Measurements from ENCODE around the gene ZNF367. TPM values are rescaled to one million over a fixed set of nuclear protein-coding genes. Genes with fewer than 3 reads are reported as not detected.
"Not testable (repeated sequence)": the region's sequence is repeated elsewhere in the genome, so short reads cannot be mapped to it uniquely, and the experiment has no call there.

Gene ZNF367
- total RNA-seq, 2 donors from 2014 or later = 4.7 to 6.9 TPM

DNA sequence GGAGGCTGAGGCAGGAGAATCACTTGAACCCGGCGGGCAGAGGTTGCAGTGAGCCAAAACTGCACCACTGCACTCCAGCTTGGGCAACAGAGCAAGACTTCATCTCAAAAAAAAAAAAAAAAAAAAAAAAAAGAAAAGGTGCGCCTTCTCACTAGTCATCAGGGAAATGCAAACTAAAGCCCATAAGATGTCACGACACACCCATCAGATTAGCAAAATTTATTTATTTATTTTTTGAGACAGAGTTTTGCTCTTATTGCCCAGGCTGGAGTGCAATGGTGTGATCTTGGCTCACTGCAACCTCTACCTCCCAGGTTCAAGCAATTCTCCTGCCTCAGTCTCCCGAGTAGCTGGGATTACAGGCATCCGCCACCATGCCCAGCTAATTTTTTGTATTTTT is 57.6 kb downstream of the ZNF367 start:
- H3K4me1 Mint-ChIP-seq; DNase-seq; H3K36me3 Mint-ChIP-seq (ENCODE audit: low read depth); ATAC-seq; H3K4me3 Mint-ChIP-seq; H3K27ac Mint-ChIP-seq; H3K9me3 ChIP-seq (ENCODE audit: control insufficient read depth, low read length, poor library complexity, severe bottlenecking); H3K27me3 Mint-ChIP-seq: not testable (repeated sequence)

- Mint-ChIP-seq H3K27me3 (no peaks in the 10 kb centered on the region), H3K4me1 (no peaks in the 10 kb centered on the region), H3K27ac (no peak overlapping the region), H3K36me3 (ENCODE audit: low read depth) (peaks cover 5% of the 10 kb centered on the region), H3K4me3 (no peak overlapping the region)
- ATAC-seq (no peak), DNase-seq (no peak)
- no peaks in the 10 kb centered on the region for H3K9me3 ChIP-seq (ENCODE audit: control insufficient read depth, low read length, poor library complexity, severe bottlenecking)
Observed at GRCh38 chr9:96350866-96351265, 67.3 kb downstream of the ZNF367 start.

DNA sequence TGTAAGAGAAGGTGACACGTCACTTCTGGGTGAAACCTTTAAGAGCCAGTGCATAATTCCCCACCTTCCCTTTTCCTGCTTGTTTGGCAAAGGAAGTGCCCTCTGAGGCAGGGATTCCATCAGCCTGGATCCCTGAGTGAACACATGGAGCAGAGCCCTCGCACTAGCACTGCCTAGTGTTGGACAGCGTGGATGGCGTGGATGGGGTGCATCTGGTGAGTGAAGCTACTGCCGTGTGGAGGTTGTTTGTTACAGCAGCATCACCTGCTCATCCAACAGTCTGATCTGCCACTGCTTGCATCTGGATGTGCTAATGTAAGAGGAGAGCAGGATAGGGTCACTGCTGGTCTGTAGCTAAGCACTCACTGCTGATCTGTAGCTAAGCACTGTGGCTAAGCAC is 69.9 kb downstream of the ZNF367 start:
- Mint-ChIP-seq H3K4me1 (no peaks in the 10 kb centered on the region), H3K27ac (no peak overlapping the region), H3K4me3 (no peak overlapping the region), H3K27me3 (no peaks in the 10 kb centered on the region), H3K36me3 (ENCODE audit: low read depth) (peaks cover 5% of the 10 kb centered on the region)
- no peak for ATAC-seq
- H3K9me3 ChIP-seq (ENCODE audit: control insufficient read depth, low read length, poor library complexity, severe bottlenecking) = no peaks in the 10 kb centered on the region
- DNase-seq = no peak

DNA sequence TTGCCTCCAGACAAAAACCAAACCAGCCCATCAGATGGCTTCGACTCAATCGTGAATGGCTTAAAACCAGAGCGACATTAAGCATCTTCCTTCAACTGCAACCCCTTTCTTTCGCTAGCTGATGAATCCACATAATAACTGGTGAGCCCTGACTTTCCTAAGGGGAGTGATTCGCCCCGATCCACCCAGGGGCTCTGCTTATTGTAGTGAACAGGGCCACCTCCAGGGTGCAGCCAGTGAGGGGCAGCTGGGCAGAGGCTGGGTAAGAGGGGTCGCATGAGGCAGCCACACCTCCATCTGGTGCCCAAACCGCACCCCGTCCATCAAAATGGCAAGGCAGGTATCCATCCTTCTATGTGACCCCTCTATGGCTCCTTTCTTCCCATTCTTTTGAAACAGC is 72.6 kb downstream of the ZNF367 start:
- Mint-ChIP-seq H3K36me3 (ENCODE audit: low read depth) (peaks cover 5% of the 10 kb centered on the region), H3K27me3 (no peaks in the 10 kb centered on the region), H3K4me3 (no peak overlapping the region), H3K4me1 (no peaks in the 10 kb centered on the region), H3K27ac (no peak overlapping the region)
- no peak for DNase-seq
- H3K9me3 ChIP-seq (ENCODE audit: control insufficient read depth, low read length, poor library complexity, severe bottlenecking) = no peaks in the 10 kb centered on the region
- no peak for ATAC-seq

- no peaks in the 10 kb centered on the region for H3K9me3 ChIP-seq (ENCODE audit: control insufficient read depth, low read length, poor library complexity, severe bottlenecking)
- peaks cover 5% of the 10 kb centered on the region for H3K36me3 Mint-ChIP-seq (ENCODE audit: low read depth)
- ATAC-seq = no peak
Observed at GRCh38 chr9:96344458-96345180, 73.6 kb downstream of the ZNF367 start.

GRCh38 chr9:96343515-96344360 is 74.4 kb downstream of the ZNF367 start:
- H3K27ac Mint-ChIP-seq = no peak overlapping the region
- no peaks in the 10 kb centered on the region for H3K4me1 Mint-ChIP-seq
- ATAC-seq (no peak), DNase-seq (no peak)
- no peak overlapping the region for H3K4me3 Mint-ChIP-seq
- no peaks in the 10 kb centered on the region for H3K27me3 Mint-ChIP-seq
- peaks cover 3% of the 10 kb centered on the region for H3K36me3 Mint-ChIP-seq (ENCODE audit: low read depth)
- H3K9me3 ChIP-seq (ENCODE audit: control insufficient read depth, low read length, poor library complexity, severe bottlenecking) = no peaks in the 10 kb centered on the region

More at GRCh38 chr9:96344458-96345180, 73.6 kb downstream of the ZNF367 start:
- no peak overlapping the region for H3K27ac Mint-ChIP-seq
- no peak for DNase-seq
- H3K27me3 Mint-ChIP-seq = no peaks in the 10 kb centered on the region
- no peak overlapping the region for H3K4me3 Mint-ChIP-seq
- H3K4me1 Mint-ChIP-seq = no peaks in the 10 kb centered on the region

DNA sequence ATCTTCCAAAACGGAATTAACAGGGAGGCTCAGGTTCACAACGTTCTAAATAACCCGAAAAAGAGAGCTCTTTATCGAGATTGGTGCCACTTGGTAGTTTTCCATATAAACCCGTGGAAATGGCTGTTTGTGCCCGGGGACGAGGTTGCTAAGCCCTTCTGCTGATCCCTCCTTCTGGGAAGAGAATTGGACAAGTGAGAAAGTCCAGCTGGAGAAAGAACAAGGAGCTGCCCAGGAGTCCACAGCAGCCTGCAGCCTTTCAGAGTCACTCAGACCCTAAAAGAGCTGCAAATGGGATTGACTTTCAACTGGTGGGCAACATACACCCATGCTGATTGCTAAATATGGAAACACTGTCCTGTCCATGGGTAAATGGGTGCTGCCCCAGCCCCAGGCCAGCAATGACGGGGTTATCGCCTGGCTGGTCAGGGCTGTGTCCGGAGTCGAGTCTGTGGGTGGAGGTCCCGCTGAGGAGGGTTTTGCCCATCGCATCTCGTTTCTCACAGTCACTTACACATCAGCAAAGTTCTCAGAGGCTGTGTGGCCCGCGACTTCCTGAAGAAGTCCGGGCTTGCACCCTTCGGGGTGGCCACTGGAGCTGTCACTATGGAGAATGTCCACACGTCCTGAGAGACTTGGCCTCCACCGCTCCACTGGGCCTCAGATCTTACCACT is 75.5 kb downstream of the ZNF367 start:
- Mint-ChIP-seq H3K27ac (no peak overlapping the region), H3K36me3 (ENCODE audit: low read depth) (no peaks in the 10 kb centered on the region), H3K4me3 (no peak overlapping the region), H3K27me3 (no peaks in the 10 kb centered on the region), H3K4me1 (no peaks in the 10 kb centered on the region)
- DNase-seq = no peak
- no peak for ATAC-seq
- H3K9me3 ChIP-seq (ENCODE audit: control insufficient read depth, low read length, poor library complexity, severe bottlenecking) = no peaks in the 10 kb centered on the region

DNA sequence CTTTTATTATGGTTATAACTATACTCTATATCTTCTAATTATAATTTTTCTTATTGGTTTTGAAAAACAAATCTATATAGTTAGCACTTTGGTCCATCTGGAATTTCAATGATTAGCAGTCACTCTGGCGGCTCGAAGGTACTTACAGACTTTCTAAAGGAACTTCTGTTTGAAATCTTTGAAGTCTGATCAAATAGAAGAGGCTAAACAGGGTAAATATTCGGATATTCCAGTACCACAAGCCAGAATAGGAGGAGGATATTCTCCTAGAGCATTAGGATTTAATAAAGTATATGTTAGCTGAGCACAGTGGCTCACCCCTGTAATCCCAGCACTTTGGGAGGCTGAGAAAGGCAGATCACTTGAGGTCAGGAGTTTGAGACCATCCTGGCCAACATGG is 77.5 kb downstream of the ZNF367 start:
- Mint-ChIP-seq H3K4me3 (no peak overlapping the region), H3K36me3 (ENCODE audit: low read depth) (no peaks in the 10 kb centered on the region), H3K4me1 (no peaks in the 10 kb centered on the region), H3K27me3 (no peaks in the 10 kb centered on the region), H3K27ac (no peak overlapping the region)
- no peaks in the 10 kb centered on the region for H3K9me3 ChIP-seq (ENCODE audit: control insufficient read depth, low read length, poor library complexity, severe bottlenecking)
- DNase-seq (no peak), ATAC-seq (no peak)

DNA sequence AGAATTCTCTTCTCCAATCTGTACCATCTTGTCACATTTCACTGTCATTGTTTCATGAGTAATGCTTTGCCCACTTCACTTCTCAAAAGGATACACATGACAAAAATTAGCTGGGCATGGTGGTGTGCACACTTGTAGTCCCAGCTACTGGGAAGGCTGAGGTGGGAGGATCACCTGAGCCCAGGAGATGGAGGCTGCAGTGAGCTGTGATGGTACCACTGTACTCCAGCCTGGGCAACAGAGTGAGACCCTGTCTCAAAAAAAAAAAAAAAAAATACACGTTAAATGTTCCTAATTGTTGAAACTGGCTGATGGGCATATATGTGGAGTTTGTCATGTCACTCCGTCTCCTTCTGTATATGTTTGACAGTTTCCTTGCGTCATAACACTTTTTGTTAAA is 79.9 kb downstream of the ZNF367 start:
- H3K9me3 ChIP-seq (ENCODE audit: control insufficient read depth, low read length, poor library complexity, severe bottlenecking) = no peaks in the 10 kb centered on the region
- Mint-ChIP-seq H3K4me1 (no peaks in the 10 kb centered on the region), H3K27me3 (no peaks in the 10 kb centered on the region), H3K27ac (no peak overlapping the region), H3K4me3 (no peak overlapping the region), H3K36me3 (ENCODE audit: low read depth) (no peaks in the 10 kb centered on the region)
- DNase-seq (no peak), ATAC-seq (no peak)

Other genes with a start within 250 kb of the ZNF367 start
- gene HSD17B3, start 116.2 kb downstream of the ZNF367 start, total RNA-seq = 1 to 10 TPM; 1.1 to 1.2 TPM
- gene SLC35D2, start 34.7 kb downstream of the ZNF367 start, total RNA-seq = 10 to 100 TPM; 23.5 to 31.7 TPM
- gene HABP4, start 31.8 kb upstream of the ZNF367 start, total RNA-seq = 10 to 100 TPM; 16.6 to 21.3 TPM
- gene CDC14B, start 201.5 kb upstream of the ZNF367 start, total RNA-seq = 10 to 100 TPM in 1 of 2 donors, 1 to 10 TPM in 1; 5.9 to 16.4 TPM
- gene PRXL2C, start 236.9 kb upstream of the ZNF367 start, total RNA-seq = 10 to 100 TPM; 21.1 to 25.8 TPM